SK-N-SH (cell line): Measurements from ENCODE around the gene GRP.

Source experiments
- CHD2 ChIP-seq: fragments of 150-350 bp; IDR thresholded peaks from 2 replicates; pipeline ENCODE4 v1.6.1; 2018; ENCODE audit warnings: low read length; ENCODE audit not compliant: partially characterized antibody
- CTCF ChIP-seq: fragments of 200-600 bp; sonication (generic); IDR thresholded peaks from 2 replicates; pipeline ENCODE4 v1.6.1; 2017; ENCODE audit warnings: antibody characterized with exemption, mild to moderate bottlenecking, moderate library complexity
- EP300 ChIP-seq, 2 experiments: IDR thresholded peaks; 2 replicates each; pipeline versions ENCODE4 v1.4.0 to v1.6.1; 2012; ENCODE audit warnings: borderline replicate concordance in 1 of 2, low read depth in 1 of 2, low read length in 1 of 2
- EZH2phosphoT487 ChIP-seq: fragments of 200-600 bp; sonication (generic); IDR thresholded peaks from 2 replicates; pipeline ENCODE4 v1.6.1; 2017; ENCODE audit warnings: low read depth, mixed run types, mild to moderate bottlenecking, antibody characterized with exemption, moderate library complexity, borderline replicate concordance
- GABPA ChIP-seq: IDR thresholded peaks from 2 replicates; pipeline ENCODE4 v1.4.0; 2012; ENCODE audit warnings: low read depth, mild to moderate bottlenecking
- MXI1 ChIP-seq: IDR thresholded peaks from 2 replicates; pipeline ENCODE4 v1.6.1; 2012; ENCODE audit warnings: mild to moderate bottlenecking, low read depth, low read length, improper control_type of control experiment
- NRF1 ChIP-seq: IDR thresholded peaks from 2 replicates; pipeline ENCODE4 v1.6.1; 2012; ENCODE audit warnings: low read depth, mild to moderate bottlenecking, low read length
- RAD21 ChIP-seq: IDR thresholded peaks from 2 replicates; pipeline ENCODE4 v1.6.1; 2012; ENCODE audit warnings: mild to moderate bottlenecking, low read length
- RCOR1 ChIP-seq: fragments of 150-350 bp; IDR thresholded peaks from 2 replicates; pipeline ENCODE4 v1.6.1; 2017; ENCODE audit warnings: antibody characterized with exemption, low read length
- SIN3A ChIP-seq: IDR thresholded peaks from 2 replicates; pipeline ENCODE4 v1.6.1; 2012; ENCODE audit warnings: low read depth, mild to moderate bottlenecking, low read length, moderate library complexity, borderline replicate concordance
- TF ChIP-seq, protein P1 (sequence below): fragments of 150-350 bp; IDR thresholded peaks from 2 replicates; pipeline ENCODE4 v1.6.1; 2017; ENCODE audit warnings: antibody characterized with exemption, low read length, low read depth, borderline replicate concordance
- TF ChIP-seq, protein P2 (sequence below): fragments of 150-350 bp; IDR thresholded peaks from 2 replicates; pipeline ENCODE4 v1.6.1; 2016; ENCODE audit warnings: mild to moderate bottlenecking, low read depth, low read length

- TF ChIP-seq SIN3A (no peak), EP300 (IDR thresholded peaks at IDR 0.05; ENCODE audit: borderline replicate concordance in 1 of 2, low read depth in 1 of 2, low read length in 1 of 2) (no peak), CTCF (no peak), NRF1 (no peak), RAD21 (no peak), GABPA (no peak), MXI1 (no peak), EZH2phosphoT487 (no peak), RCOR1 (no peak), CHD2 (no peak)
- TF ChIP-seq, protein P1, sequence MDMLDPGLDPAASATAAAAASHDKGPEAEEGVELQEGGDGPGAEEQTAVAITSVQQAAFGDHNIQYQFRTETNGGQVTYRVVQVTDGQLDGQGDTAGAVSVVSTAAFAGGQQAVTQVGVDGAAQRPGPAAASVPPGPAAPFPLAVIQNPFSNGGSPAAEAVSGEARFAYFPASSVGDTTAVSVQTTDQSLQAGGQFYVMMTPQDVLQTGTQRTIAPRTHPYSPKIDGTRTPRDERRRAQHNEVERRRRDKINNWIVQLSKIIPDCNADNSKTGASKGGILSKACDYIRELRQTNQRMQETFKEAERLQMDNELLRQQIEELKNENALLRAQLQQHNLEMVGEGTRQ = no peak
- TF ChIP-seq, protein P2, sequence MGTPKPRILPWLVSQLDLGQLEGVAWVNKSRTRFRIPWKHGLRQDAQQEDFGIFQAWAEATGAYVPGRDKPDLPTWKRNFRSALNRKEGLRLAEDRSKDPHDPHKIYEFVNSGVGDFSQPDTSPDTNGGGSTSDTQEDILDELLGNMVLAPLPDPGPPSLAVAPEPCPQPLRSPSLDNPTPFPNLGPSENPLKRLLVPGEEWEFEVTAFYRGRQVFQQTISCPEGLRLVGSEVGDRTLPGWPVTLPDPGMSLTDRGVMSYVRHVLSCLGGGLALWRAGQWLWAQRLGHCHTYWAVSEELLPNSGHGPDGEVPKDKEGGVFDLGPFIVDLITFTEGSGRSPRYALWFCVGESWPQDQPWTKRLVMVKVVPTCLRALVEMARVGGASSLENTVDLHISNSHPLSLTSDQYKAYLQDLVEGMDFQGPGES = no peak
Measured at GRCh38 chr18:59196161-59196725, 23.7 kb upstream of the GRP start.
